Adrenal gland (tissue), 12 donors: Measurements from ENCODE around the gene CHRM2. TPM values are rescaled to one million over a fixed set of nuclear protein-coding genes. Genes with fewer than 3 reads are reported as not detected.

Source experiments
- DNase-seq, 7 donors: peaks; one replicate each; pipeline ENCODE4 v3.0.0-alpha.2; 2019 to 2020
- H3K27ac ChIP-seq, 5 donors: fragments of 200-600 bp; sonication (generic) in 4 of 5; 1 replicate in 3 of 5; 2 replicates in 2 of 5; pipeline versions ENCODE4 v1.5.1 to v1.8.0; 2016 to 2020; ENCODE audit warnings: mild to moderate bottlenecking in 1 of 5
- H3K27me3 ChIP-seq: fragments of 200-600 bp; 2 replicates; pipeline ENCODE4 v1.8.0; 2021
- H3K36me3 ChIP-seq, 2 donors: fragments of 200-600 bp; replicated peaks in 1 of 2; 1 replicate in 1 of 2; 2 replicates in 1 of 2; pipeline versions ENCODE4 v1.5.1 to v1.8.0; 2018 to 2022
- H3K4me1 ChIP-seq, 2 donors: fragments of 200-600 bp; replicated peaks in 1 of 2; 1 replicate in 1 of 2; 2 replicates in 1 of 2; pipeline versions ENCODE4 v1.5.1 to v1.8.0; 2018 to 2021
- H3K4me3 ChIP-seq, 4 donors: fragments of 200-600 bp; sonication (generic) in 3 of 4; one replicate each; pipeline ENCODE4 v1.5.1; 2016 to 2018
- H3K9me3 ChIP-seq, 3 donors: fragments of 200-600 bp; sonication (generic) in 1 of 3; replicated peaks in 1 of 3; 1 replicate in 2 of 3; 2 replicates in 1 of 3; pipeline versions ENCODE4 v1.5.1 to v1.8.0; 2016 to 2021
- POLR2A ChIP-seq, 2 donors: fragments of 450-650 bp; IDR thresholded peaks; one replicate each; pipeline ENCODE4 v1.6.1; 2017; ENCODE audit warnings: antibody characterized with exemption in 2 of 2, mild to moderate bottlenecking in 2 of 2, moderate library complexity in 1 of 2
- WGBS, 4 donors: extraction: QIAGEN DNeasy Blood & Tissue Kit in 2 of 4; methylation state at CpG; one replicate each; pipeline versions ENCODE4 v1.1.5 to v1.1.7; 2013 to 2017; 5-methylcytosine and 5-hydroxymethylcytosine counted together
- intact Hi-C, 2 donors: fragments of 100-400 bp; cut with DNase I; formaldehyde crosslinking; loops; one replicate each; pipeline versions ENCODE4 v1.14.1 to v1.15.0; 2022 to 2023
- microRNA counts, 2 donors: library from miRNA; unstranded; fragments of <30 nt; microRNA quantifications; one replicate each; lab custom pipeline; 2016
- microRNA-seq, 3 donors: library from miRNA; unstranded; fragments of <30 nt; microRNA quantifications; one replicate each; pipeline ENCODE4, GENCODE V29; 2017 to 2020
- polyA plus RNA-seq, 3 donors: library from polyadenylated mRNA; stranded (reverse); fragments of 200-250 nt in 2 of 3; fragments of 350-450 nt in 1 of 3; fragmentation: Illumina TruSeq in 1 of 3; extraction: RNeasy Lipid Tissue Mini Kit (QIAGEN cat#74804) in 1 of 3; gene quantifications; one replicate each; pipeline ENCODE4 v1.2.3, GENCODE V29; 2013 to 2014
- small RNA-seq, 2 donors: library from RNA; depleted of rRNA; stranded (forward); fragments of <200 nt; gene quantifications; one replicate each; pipeline ENCODE3, GENCODE V24; 2016
- total RNA-seq, 9 donors: library from RNA; depleted of rRNA in 4 of 9; stranded (reverse); fragments of >200 nt in 4 of 9; fragments of 120-200 nt in 1 of 9; fragmentation: NEBNext Ultra II Directional in 1 of 9; extraction: Animal tissue kit (Norgen Biotek cat#: 25700) in 1 of 9; gene quantifications; one replicate each; pipeline versions ENCODE4 v1.1.0 to v1.2.4, GENCODE V29; 2013 to 2023
- TF ChIP-seq, protein P1 (sequence below), 6 experiments: fragments of 450-650 bp in 4 of 6; fragments of 200-600 bp in 2 of 6; sonication (generic) in 1 of 6; IDR thresholded peaks; 1 replicate in 5 of 6; 2 replicates in 1 of 6; pipeline versions ENCODE4 v1.5.1 to v1.8.0; 2016 to 2021; ENCODE audit warnings: antibody characterized with exemption in 6 of 6, mild to moderate bottlenecking in 2 of 6, moderate library complexity in 1 of 6
- donor health status: healthy with polysubstance abuse.
- donor health status: Bipolar disorder and iron deficiency.
- donor health status: DM: yes; HTN: yes; CAD: no.
- donor health status: DM: no; HTN: no; CAD: no.
- donor health status: DM: no; HTN: no; CAD: no.
- donor health status: DM: yes; HTN: yes; CAD: no.

The CHRM2 gene
- total and polyA plus RNA-seq, 12 donors, result 0.07 to 0.39 (median 0.22) TPM; not detected in 7

DNA sequence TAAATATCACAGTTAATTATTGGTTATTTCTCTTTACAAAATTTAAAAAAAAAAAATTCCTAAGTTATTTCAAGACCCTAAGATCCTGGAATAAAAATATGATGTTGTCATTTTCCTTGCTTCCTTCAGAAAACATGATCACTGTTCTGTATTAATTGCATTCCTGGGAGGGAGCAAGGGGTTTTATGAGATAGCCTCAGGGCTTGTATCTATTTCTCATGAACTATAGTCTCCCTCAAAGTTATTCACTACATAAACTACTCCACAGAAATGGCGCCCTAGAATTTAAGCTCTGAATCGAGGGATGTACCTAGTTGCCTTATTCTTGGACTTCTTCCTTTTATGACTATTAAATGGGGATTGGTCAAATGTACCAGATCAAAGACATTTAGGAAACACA lies 170.3 kb downstream of the CHRM2 start:
- DNase-seq, result no peak
- intact Hi-C loops, result no loop called here
- H3K4me3 ChIP-seq, result no peak overlapping the region
- TF ChIP-seq, protein P1, sequence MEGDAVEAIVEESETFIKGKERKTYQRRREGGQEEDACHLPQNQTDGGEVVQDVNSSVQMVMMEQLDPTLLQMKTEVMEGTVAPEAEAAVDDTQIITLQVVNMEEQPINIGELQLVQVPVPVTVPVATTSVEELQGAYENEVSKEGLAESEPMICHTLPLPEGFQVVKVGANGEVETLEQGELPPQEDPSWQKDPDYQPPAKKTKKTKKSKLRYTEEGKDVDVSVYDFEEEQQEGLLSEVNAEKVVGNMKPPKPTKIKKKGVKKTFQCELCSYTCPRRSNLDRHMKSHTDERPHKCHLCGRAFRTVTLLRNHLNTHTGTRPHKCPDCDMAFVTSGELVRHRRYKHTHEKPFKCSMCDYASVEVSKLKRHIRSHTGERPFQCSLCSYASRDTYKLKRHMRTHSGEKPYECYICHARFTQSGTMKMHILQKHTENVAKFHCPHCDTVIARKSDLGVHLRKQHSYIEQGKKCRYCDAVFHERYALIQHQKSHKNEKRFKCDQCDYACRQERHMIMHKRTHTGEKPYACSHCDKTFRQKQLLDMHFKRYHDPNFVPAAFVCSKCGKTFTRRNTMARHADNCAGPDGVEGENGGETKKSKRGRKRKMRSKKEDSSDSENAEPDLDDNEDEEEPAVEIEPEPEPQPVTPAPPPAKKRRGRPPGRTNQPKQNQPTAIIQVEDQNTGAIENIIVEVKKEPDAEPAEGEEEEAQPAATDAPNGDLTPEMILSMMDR (IDR thresholded peaks at IDR 0.05), result no peak
- TF ChIP-seq POLR2A (IDR thresholded peaks at IDR 0.05), result no peak
- 46 to 93% (median 72%) methylated on average over 2 of the region's 2 CpGs for WGBS, 4 donors
- H3K36me3 ChIP-seq, result no peaks in the 10 kb centered on the region
- peaks cover 0 to 3% (median 0%) of the 10 kb centered on the region in 3 donors for H3K9me3 ChIP-seq
- H3K4me1 ChIP-seq, result no peaks in the 10 kb centered on the region
- no peaks in the 10 kb centered on the region for H3K27me3 ChIP-seq
- no peak overlapping the region for H3K27ac ChIP-seq

DNA sequence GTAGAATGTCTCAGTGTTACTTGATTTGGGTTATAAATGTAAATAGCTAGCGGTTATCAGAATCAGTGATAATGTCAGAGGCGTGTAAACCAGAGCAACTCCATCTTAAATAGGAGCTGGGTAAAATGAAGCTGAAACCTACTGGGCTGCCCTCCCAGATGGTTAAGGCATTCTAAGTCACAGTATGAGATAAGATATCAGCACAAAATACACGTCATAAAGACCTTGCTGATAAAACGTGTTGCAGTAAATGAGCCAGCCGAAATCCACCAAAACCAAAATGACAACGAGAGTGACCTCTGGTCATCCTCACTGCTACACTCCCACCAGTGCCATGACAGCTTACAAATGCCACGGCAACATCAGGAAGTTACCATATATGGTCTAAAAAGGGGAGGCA lies 172.3 kb downstream of the CHRM2 start:
- intact Hi-C loops, result no loop called here

DNA sequence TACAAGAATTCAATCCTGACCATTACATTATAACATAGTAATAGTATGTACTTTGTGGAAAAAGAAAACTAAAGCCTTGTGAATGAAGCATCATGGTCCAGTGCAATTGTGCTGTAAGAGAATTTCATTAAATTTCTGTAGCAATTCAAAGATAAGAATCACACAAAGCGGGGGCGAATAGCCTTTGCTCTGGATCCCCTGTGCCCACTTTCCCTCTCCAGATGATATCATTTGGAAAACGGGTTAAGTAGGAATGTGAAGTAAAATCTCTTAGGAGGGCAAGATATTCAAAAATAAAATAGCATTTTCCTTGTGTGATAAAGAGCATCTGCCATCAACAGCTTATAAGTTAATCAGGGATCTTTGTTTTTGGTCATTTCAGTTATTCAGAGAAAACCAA lies 177.1 kb downstream of the CHRM2 start:
- H3K4me3 ChIP-seq, result no peak overlapping the region
- no peaks in the 10 kb centered on the region for H3K36me3 ChIP-seq
- no peak for TF ChIP-seq POLR2A (IDR thresholded peaks at IDR 0.05)
- TF ChIP-seq, protein P1 (IDR thresholded peaks at IDR 0.05), result no peak
- no peaks in the 10 kb centered on the region for H3K4me1 ChIP-seq
- intact Hi-C loops, result no loop called here
- no peaks in the 10 kb centered on the region for H3K27me3 ChIP-seq
- no peaks in the 10 kb centered on the region for H3K9me3 ChIP-seq
- no peak for DNase-seq
- 72 to 87% (median 77%) methylated on average over 3 of the region's 3 CpGs for WGBS, 4 donors
- H3K27ac ChIP-seq, result no peak overlapping the region

More for the DNA sequence above, 172.3 kb downstream of the CHRM2 start:
- 42 to 51% (median 48%) methylated on average over 7 of the region's 7 CpGs for WGBS, 4 donors
- H3K9me3 ChIP-seq, result peaks cover 0 to 3% (median 0%) of the 10 kb centered on the region in 3 donors
- no peak overlapping the region for H3K27ac ChIP-seq
- DNase-seq, result peak in 2 of 7 donors; percentile 18 to 26
- no peak overlapping the region for H3K4me3 ChIP-seq
- TF ChIP-seq POLR2A (IDR thresholded peaks at IDR 0.05), result no peak
- TF ChIP-seq, protein P1 (IDR thresholded peaks at IDR 0.05), result no peak
- no peaks in the 10 kb centered on the region for H3K4me1 ChIP-seq
- no peaks in the 10 kb centered on the region for H3K36me3 ChIP-seq
- no peaks in the 10 kb centered on the region for H3K27me3 ChIP-seq

DNA sequence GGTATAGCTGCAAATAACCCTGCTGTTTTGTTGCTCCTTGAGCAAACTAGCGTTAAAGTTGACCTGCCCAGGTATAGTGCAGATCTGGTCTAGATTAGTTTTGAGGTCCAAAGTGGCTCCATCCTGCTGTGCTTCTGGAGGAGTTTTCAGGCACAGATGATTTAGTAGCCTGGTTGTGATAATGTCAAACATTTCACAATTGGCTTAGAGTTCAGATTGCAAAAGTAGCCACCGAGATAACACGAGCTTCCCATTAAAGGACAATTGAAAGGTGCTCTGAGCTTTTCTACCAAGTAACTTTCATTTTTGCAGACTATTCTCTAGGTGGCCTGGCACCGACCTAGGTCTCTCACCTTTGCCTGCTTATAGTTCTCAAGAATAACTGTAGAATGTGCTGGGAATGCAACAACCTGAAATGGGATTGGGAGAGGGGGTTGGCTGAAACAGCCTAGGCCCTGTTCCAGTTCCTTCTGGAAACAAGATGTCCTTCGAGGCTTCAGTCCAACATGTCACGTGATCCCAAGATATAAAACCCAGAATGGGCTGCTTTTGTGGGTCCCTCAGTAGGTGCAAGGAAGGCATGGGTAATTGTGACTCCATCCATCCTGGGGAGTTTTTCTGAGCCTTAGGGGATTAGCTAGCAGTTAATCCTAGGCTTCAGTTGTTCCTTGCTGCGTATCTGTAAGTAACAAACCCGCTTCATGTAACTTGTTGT lies 201.0 kb downstream of the CHRM2 start:
- Histone ChIP-seq H3K27me3 (no peaks in the 10 kb centered on the region), H3K4me1 (no peaks in the 10 kb centered on the region), H3K27ac (no peak overlapping the region), H3K9me3 (no peaks in the 10 kb centered on the region), H3K36me3 (no peaks in the 10 kb centered on the region), H3K4me3 (no peak overlapping the region)
- intact Hi-C loops, result no loop called here
- 78 to 84% (median 83%) methylated on average over 8 of the region's 8 CpGs for WGBS, 4 donors
- DNase-seq, result no peak
- no peak for TF ChIP-seq POLR2A (IDR thresholded peaks at IDR 0.05)
- TF ChIP-seq, protein P1 (IDR thresholded peaks at IDR 0.05), result no peak

MicroRNAs within 50 kb of the gene (microRNA counts, 767-probe panel; counts per million panel counts)
- microRNA hsa-miR-490-3p (lab: Ali Mortazavi, UCI) (0 counts per million in 2 donors), microRNA hsa-miR-490-5p (lab: Ali Mortazavi, UCI) (0 counts per million in 2 donors)

Small RNA genes within 50 kb of the gene (microRNA-seq; reads per million reads assigned to microRNA genes)
- gene MIR490, result 0.76 to 1.8 (median 1.1) reads per million in 3 donors

Small RNA genes within 50 kb of the gene (small RNA-seq; reads per million reads assigned to genes)
- 0 reads per million in 2 donors for gene KRT8P51
- gene MIR490, result 0 reads per million in 2 donors
